ENCODE measurements around the gene CRADD.

DNA sequence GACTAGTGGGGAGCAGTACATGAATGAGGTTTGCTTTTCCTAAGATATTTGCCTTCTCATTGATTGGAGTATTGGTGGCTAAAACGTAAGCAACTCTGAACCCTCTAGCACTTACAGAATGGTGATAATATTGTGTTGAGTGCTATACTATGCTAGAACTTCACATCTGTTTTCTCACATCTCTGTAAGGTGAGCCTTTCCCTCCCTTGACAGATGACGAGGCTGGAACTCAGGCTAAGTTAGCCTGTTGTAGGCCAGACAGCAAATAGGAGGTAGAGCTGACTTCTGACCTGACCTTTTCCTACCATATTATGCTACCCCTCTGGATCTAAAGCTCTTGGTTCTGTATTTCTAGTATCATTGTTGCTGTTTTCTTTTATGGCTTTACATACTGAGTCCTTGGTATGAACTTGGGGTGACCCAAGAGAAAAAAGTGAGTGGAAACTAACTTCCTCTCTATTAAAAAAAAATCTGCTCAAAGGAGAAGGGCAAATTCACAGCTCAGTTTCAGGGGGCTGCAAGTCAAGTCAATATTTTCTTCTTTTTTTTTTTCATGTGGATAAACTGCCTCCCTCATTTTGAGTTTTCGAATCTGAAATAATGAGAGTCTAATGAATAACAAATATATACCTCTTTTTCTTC, 85.9 kb downstream of the CRADD start:
- TF ChIP-seq POLR2A (IDR thresholded peaks at IDR 0.05; ENCODE audit: low read length) (no peak), GATA1 (IDR thresholded peaks at IDR 0.05; ENCODE audit: low read depth, low read length) (no peak)
